Kidney (tissue), 14 donors: Measurements from ENCODE around the gene PRR16. TPM values are rescaled to one million over a fixed set of nuclear protein-coding genes. Genes with fewer than 3 reads are reported as not detected.

Experiments used
- DNase-seq, 5 donors: peaks; one replicate each; pipeline ENCODE4 v3.0.0-alpha.2; 2013 to 2020
- FAIRE-seq: peaks from 2 replicates; lab custom pipeline; 2012; peaks lifted over from hg19 to GRCh38; lab: Jason Lieb, UNC
- H3K27ac ChIP-seq, 2 donors: one replicate each; pipeline ENCODE4 v1.7.0; 2013; ENCODE audit warnings: low read depth in 2 of 2, low read length in 2 of 2, inconsistent platforms in 1 of 2
- H3K27me3 ChIP-seq: one replicate; pipeline ENCODE4 v1.7.1; 2013; ENCODE audit warnings: low read length, inconsistent platforms; ENCODE audit not compliant: control insufficient read depth, insufficient read depth
- H3K36me3 ChIP-seq, 3 donors: one replicate each; pipeline versions ENCODE4 v1.7.0 to v1.7.1; 2013; ENCODE audit warnings: low read length in 3 of 3, control low read depth in 1 of 3, inconsistent platforms in 1 of 3; ENCODE audit not compliant: insufficient read depth in 3 of 3, control insufficient read depth in 2 of 3
- H3K4me1 ChIP-seq, 3 donors: one replicate each; pipeline versions ENCODE4 v1.7.0 to v1.7.1; 2013; ENCODE audit warnings: low read length in 3 of 3, inconsistent platforms in 1 of 3, low read depth in 1 of 3; ENCODE audit not compliant: control insufficient read depth in 2 of 3, insufficient read depth in 2 of 3
- H3K4me3 ChIP-seq, 3 donors: one replicate each; pipeline versions ENCODE4 v1.7.0 to v1.8.1; 2013; ENCODE audit warnings: low read length in 3 of 3, control low read depth in 1 of 3, inconsistent platforms in 1 of 3
- H3K9ac ChIP-seq, 3 donors: one replicate each; pipeline versions ENCODE4 v1.7.0 to v1.7.1; 2013; ENCODE audit warnings: low read length in 3 of 3, control low read depth in 1 of 3, inconsistent platforms in 1 of 3
- H3K9me3 ChIP-seq, 3 donors: one replicate each; pipeline versions ENCODE4 v1.7.0 to v1.7.1; 2013; ENCODE audit warnings: low read length in 3 of 3, control low read depth in 1 of 3, inconsistent platforms in 1 of 3; ENCODE audit not compliant: control insufficient read depth in 2 of 3, insufficient read depth in 1 of 3
- CTCF ChIP-seq: IDR thresholded peaks from 3 replicates; pipeline ENCODE4 v1.5.1; 2012; ENCODE audit warnings: mild to moderate bottlenecking, moderate library complexity, borderline replicate concordance; ENCODE audit not compliant: insufficient read depth; ENCODE audit errors: extremely low read depth
- intact Hi-C: fragments of 100-400 bp; cut with DNase I; formaldehyde crosslinking; loops from one replicate; pipeline ENCODE4 v1.11.1; 2022
- polyA plus RNA-seq: library from polyadenylated mRNA; stranded (reverse); fragments of 350-450 nt; fragmentation: Illumina TruSeq; extraction: RNeasy Lipid Tissue Mini Kit (QIAGEN cat#74804); gene quantifications from one replicate; pipeline ENCODE4 v1.2.3, GENCODE V29; 2014; ENCODE audit warnings: low read depth, low replicate concordance; ENCODE audit not compliant: insufficient read depth
- total RNA-seq: library from RNA; stranded (reverse); fragmentation: NEBNext Ultra II Directional; extraction: Animal tissue kit (Norgen Biotek cat#: 25700); gene quantifications from one replicate; pipeline ENCODE4 v1.2.1, GENCODE V29; 2021
- donor health status: control.
- donor health status: control.
- donor health status: control.
- donor health status: control.
- donor health status: control.
- donor health status: DM: yes; HTN: yes; CAD: no.
- donor health status: Normal renal cell carcinoma (clear cell type).

PRR16 gene
- total and polyA plus RNA-seq, 2 donors from 2014 or later, result 2.4 to 3.6 TPM

- H3K36me3 ChIP-seq, result no peaks in the 10 kb centered on the region
- peaks cover 4% of the 10 kb centered on the region for H3K27me3 ChIP-seq
- no peak overlapping the region for H3K9ac ChIP-seq
- TF ChIP-seq CTCF, result no peak
- H3K4me1 ChIP-seq, result peaks cover 0 to 5% (median 0%) of the 10 kb centered on the region in 3 donors
- H3K9me3 ChIP-seq, result no peaks in the 10 kb centered on the region
- no peak for DNase-seq
- no peak for FAIRE-seq
- no peak overlapping the region for H3K4me3 ChIP-seq
- intact Hi-C loops, result no loop called here
- no peak overlapping the region for H3K27ac ChIP-seq
Observed at GRCh38 chr5:120463006-120463680, 957 bp upstream of the PRR16 start.

GRCh38 chr5:120464627-120465435 is 731 bp downstream of the PRR16 start:
- H3K9ac ChIP-seq, result peak overlapping the region in 2 of 3 donors; percentile 31 to 34
- no peak for TF ChIP-seq CTCF
- no peak for FAIRE-seq
- no peaks in the 10 kb centered on the region for H3K9me3 ChIP-seq
- no peaks in the 10 kb centered on the region for H3K36me3 ChIP-seq
- peaks cover 4% of the 10 kb centered on the region for H3K27me3 ChIP-seq
- peaks cover 0 to 5% (median 0%) of the 10 kb centered on the region in 3 donors for H3K4me1 ChIP-seq
- intact Hi-C loops, result no loop called here
- DNase-seq, result peak; percentile 15 to 77 (median 42)
- H3K4me3 ChIP-seq, result peak overlapping the region; percentile 47 to 77 (median 69)
- peak overlapping the region; percentile 45 to 57 for H3K27ac ChIP-seq

GRCh38 chr5:120465436-120465961 is 1.4 kb downstream of the PRR16 start:
- no peaks in the 10 kb centered on the region for H3K9me3 ChIP-seq
- peak overlapping the region; percentile 47 to 77 (median 69) for H3K4me3 ChIP-seq
- intact Hi-C loops, result no loop called here
- FAIRE-seq, result no peak
- no peak overlapping the region for H3K27ac ChIP-seq
- DNase-seq, result peak in 4 of 5 donors; percentile 19 to 72 (median 52)
- no peak overlapping the region for H3K9ac ChIP-seq
- peaks cover 4% of the 10 kb centered on the region for H3K27me3 ChIP-seq
- peaks cover 0 to 5% (median 0%) of the 10 kb centered on the region in 3 donors for H3K4me1 ChIP-seq
- no peaks in the 10 kb centered on the region for H3K36me3 ChIP-seq
- TF ChIP-seq CTCF, result no peak
